Fibroblast of lung (primary cell): Measurements from ENCODE around the gene ITGA7.

Experiments used
- CTCF ChIP-seq, 2 donors: IDR thresholded peaks in 1 of 2; conservative IDR thresholded peaks in 1 of 2; 1 replicate in 1 of 2; 2 replicates in 1 of 2; pipeline ENCODE4 v1.5.1; 2011 to 2012; ENCODE audit warnings: low read length in 2 of 2, control low read depth in 1 of 2, inconsistent platforms in 1 of 2, low read depth in 1 of 2, mild to moderate bottlenecking in 1 of 2
- EZH2 ChIP-seq: IDR thresholded peaks from 2 replicates; pipeline ENCODE4 v1.5.1; 2012; ENCODE audit warnings: low read length, control low read depth, mild to moderate bottlenecking; ENCODE audit errors: missing control alignments

DNA sequence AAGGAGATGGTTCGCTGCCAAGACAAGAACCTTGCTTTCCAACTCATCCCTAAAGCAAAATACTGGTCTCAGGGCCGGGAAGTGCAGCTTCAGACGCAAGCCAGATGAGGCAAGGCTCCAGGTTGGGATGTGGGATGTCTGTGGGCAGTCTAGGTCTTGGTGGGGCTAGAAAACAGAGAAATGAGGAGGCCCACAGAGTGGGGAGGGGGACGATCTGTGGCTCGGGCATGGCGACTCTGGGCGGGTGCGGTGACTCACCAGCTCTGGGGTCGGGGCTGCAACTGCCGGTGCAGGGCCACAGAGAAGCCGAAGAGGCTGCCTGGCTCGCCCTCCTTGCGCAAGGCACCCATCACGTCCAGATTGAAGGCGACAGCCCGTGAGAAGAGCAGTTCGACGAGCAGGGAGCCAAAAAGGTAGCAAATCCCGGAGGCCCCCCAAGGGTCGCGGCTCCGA lies 459 bp downstream of the ITGA7 start:
- TF ChIP-seq EZH2 (no peak), CTCF (conservative IDR thresholded peaks at IDR 0.05 in 1 of 2, IDR thresholded peaks at IDR 0.05 in 1 of 2; ENCODE audit: low read depth in 1 of 2, low read length in 2 of 2) (no peak)
